ENCODE measurements around the gene NOL4L.

The NOL4L gene

DNA sequence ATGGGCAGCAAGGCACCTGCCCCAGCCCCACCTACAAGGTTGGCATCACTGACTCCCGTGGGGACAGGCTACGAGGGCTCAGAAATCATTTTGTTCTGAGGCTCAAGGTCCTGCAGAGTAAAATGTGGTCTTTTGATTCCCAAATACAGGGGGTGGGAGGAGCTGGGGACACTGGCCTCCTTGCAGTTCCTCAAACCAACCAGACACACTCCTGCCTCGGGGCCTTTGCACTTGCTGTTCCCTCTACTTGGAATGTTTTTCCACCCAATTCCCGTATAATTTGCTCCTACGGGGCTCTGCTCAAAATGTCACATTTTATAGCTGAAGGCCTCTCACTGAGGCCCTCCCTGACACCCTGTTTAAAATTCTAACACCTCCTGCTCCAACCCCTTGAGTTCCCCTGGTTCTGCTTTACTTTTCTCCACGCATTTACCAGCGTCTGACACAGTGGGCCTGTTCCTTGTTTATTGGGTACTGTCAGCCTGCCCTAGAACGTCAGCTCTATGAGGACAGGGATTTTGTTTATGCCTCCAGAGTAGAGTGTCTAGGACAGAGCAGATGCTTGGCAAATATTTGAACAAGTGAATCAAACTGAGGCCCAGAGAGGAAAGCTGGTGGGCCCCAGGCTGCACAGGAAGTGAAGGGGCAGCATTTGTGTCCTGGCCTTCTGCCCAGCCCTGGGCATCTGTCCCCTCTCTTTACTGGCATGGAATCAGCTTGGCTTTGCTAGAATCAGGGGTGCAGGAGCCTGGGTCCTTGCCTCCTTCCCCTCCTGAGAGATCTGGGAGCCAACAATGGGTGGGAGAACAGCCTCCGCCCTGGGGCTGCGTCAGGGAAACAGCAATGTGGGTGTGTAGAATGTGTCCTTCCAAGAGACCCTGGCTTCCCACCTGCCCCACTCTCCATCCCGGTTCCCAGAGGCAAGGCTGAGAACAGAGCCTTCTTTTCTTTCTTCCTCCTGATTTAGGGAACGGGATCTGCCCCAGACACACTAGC is 18.5 kb downstream of the NOL4L start:
- no peak overlapping the region for H2AFZ ChIP-seq (ENCODE audit: low read length)
- H3K9ac ChIP-seq (ENCODE audit: low read length), result no peak overlapping the region
- no peaks in the 10 kb centered on the region for H4K20me1 ChIP-seq (ENCODE audit: insufficient read depth, low read length)
- H3F3A ChIP-seq (ENCODE audit: insufficient read depth, low read length), result no peaks in the 10 kb centered on the region
- no peaks in the 10 kb centered on the region for H3K9me3 ChIP-seq (ENCODE audit: low read length)
- H3K36me3 ChIP-seq (ENCODE audit: insufficient read depth, low read length), result no peaks in the 10 kb centered on the region
- TF ChIP-seq, protein P1, sequence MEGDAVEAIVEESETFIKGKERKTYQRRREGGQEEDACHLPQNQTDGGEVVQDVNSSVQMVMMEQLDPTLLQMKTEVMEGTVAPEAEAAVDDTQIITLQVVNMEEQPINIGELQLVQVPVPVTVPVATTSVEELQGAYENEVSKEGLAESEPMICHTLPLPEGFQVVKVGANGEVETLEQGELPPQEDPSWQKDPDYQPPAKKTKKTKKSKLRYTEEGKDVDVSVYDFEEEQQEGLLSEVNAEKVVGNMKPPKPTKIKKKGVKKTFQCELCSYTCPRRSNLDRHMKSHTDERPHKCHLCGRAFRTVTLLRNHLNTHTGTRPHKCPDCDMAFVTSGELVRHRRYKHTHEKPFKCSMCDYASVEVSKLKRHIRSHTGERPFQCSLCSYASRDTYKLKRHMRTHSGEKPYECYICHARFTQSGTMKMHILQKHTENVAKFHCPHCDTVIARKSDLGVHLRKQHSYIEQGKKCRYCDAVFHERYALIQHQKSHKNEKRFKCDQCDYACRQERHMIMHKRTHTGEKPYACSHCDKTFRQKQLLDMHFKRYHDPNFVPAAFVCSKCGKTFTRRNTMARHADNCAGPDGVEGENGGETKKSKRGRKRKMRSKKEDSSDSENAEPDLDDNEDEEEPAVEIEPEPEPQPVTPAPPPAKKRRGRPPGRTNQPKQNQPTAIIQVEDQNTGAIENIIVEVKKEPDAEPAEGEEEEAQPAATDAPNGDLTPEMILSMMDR (IDR thresholded peaks at IDR 0.05; ENCODE audit: low read length), result no peak
- no peak for TF ChIP-seq EZH2 (IDR thresholded peaks at IDR 0.05; ENCODE audit: borderline replicate concordance, low read length)
- H3K27me3 ChIP-seq (ENCODE audit: insufficient read depth, low read length), result no peaks in the 10 kb centered on the region; the same call in 1 of the 2 replicates
- no peak overlapping the region for H3K4me2 ChIP-seq (ENCODE audit: low read length)
- no peak overlapping the region for H3K27ac ChIP-seq (ENCODE audit: low read depth, low read length, poor library complexity, severe bottlenecking)
- no peak overlapping the region for H3K4me3 ChIP-seq (ENCODE audit: low read depth, low read length, poor library complexity, severe bottlenecking)
- no peaks in the 10 kb centered on the region for H3K4me1 ChIP-seq (ENCODE audit: insufficient read depth, low read length, severe bottlenecking)
- H3K9me2 ChIP-seq (ENCODE audit: low read depth, low read length), result no peaks in the 10 kb centered on the region
- H3K79me2 ChIP-seq (ENCODE audit: insufficient read depth, low read length), result no peaks in the 10 kb centered on the region

DNA sequence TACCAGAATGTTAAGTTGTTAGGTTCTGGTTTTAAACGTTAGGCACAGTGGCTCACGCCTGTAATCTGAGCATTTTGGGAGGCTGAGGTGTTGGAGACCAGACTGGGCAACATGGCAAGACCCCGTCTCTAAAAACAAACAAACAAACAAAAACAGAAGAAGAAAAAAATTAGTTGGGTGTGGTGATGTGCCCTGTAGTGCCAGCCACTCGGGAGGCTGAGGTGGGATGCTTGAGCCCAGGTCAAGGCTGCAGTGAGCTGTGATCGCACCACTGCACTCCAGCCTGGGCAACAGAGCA is 19.4 kb downstream of the NOL4L start:
- TF ChIP-seq, protein P1 (IDR thresholded peaks at IDR 0.05; ENCODE audit: low read length), result no peak
- TF ChIP-seq EZH2 (IDR thresholded peaks at IDR 0.05; ENCODE audit: borderline replicate concordance, low read length), result no peak
- Histone ChIP-seq H3K4me2 (ENCODE audit: low read length) (no peak overlapping the region), H3K79me2 (ENCODE audit: insufficient read depth, low read length) (no peaks in the 10 kb centered on the region), H3K9ac (ENCODE audit: low read length) (no peak overlapping the region), H3K4me1 (ENCODE audit: insufficient read depth, low read length, severe bottlenecking) (no peaks in the 10 kb centered on the region), H3F3A (ENCODE audit: insufficient read depth, low read length) (no peaks in the 10 kb centered on the region), H3K27ac (ENCODE audit: low read depth, low read length, poor library complexity, severe bottlenecking) (no peak overlapping the region), H3K9me3 (ENCODE audit: low read length) (no peaks in the 10 kb centered on the region), H3K9me2 (ENCODE audit: low read depth, low read length) (no peaks in the 10 kb centered on the region), H3K36me3 (ENCODE audit: insufficient read depth, low read length) (no peaks in the 10 kb centered on the region), H3K4me3 (ENCODE audit: low read depth, low read length, poor library complexity, severe bottlenecking) (no peak overlapping the region), H3K27me3 (ENCODE audit: insufficient read depth, low read length) (no peaks in the 10 kb centered on the region; the same call in 1 of the 2 replicates), H2AFZ (ENCODE audit: low read length) (no peak overlapping the region), H4K20me1 (ENCODE audit: insufficient read depth, low read length) (no peaks in the 10 kb centered on the region)

DNA sequence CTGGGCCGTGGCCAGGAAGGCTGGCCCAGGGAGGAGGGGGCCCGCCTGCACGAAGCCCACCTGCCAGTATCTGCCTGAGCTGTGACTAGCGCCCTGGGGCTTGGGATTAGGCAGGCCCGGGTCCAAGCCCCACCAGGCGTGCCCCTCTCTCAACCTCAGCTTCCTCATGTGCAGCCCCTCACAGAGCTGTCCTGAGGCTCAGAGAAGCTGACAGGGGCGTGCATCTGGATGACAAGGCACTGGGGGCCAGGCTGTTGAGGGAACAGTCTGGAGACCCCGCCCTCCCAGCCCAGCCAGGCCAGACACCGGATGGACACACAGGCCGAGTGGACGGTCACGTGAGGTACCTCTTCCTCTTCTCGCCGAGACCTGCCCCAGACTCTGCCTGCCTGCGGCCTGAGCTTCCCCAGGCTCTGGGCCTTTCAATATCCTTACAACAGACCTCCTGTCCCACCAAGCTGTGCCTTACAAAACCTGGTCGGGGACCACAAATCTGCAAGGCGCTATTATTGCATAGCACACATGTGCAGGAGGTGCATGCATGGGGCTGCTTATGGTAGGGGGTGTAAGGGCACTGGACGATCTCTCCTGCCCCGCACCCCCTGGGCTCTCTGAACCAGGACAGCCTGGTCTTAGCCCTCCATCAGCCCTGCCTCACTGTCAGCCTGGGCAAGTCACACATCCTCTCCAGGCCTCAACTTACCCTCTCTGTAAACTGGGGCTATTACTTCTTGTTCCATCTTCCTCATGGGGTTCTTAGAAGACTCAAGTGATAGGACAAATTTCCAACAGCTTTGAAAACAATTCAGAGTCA is 20.0 kb downstream of the NOL4L start:
- no peaks in the 10 kb centered on the region for H3K36me3 ChIP-seq (ENCODE audit: insufficient read depth, low read length)
- no peak for TF ChIP-seq EZH2 (IDR thresholded peaks at IDR 0.05; ENCODE audit: borderline replicate concordance, low read length)
- TF ChIP-seq, protein P1 (IDR thresholded peaks at IDR 0.05; ENCODE audit: low read length), result no peak
- no peaks in the 10 kb centered on the region for H3K79me2 ChIP-seq (ENCODE audit: insufficient read depth, low read length)

More for the DNA sequence above, 20.0 kb downstream of the NOL4L start:
- Histone ChIP-seq H3K9me3 (ENCODE audit: low read length) (no peaks in the 10 kb centered on the region), H3K27me3 (ENCODE audit: insufficient read depth, low read length) (no peaks in the 10 kb centered on the region; the same call in 1 of the 2 replicates), H3F3A (ENCODE audit: insufficient read depth, low read length) (no peaks in the 10 kb centered on the region), H3K9ac (ENCODE audit: low read length) (no peak overlapping the region), H3K4me2 (ENCODE audit: low read length) (no peak overlapping the region), H4K20me1 (ENCODE audit: insufficient read depth, low read length) (no peaks in the 10 kb centered on the region), H3K4me3 (ENCODE audit: low read depth, low read length, poor library complexity, severe bottlenecking) (no peak overlapping the region), H2AFZ (ENCODE audit: low read length) (no peak overlapping the region), H3K4me1 (ENCODE audit: insufficient read depth, low read length, severe bottlenecking) (no peaks in the 10 kb centered on the region), H3K9me2 (ENCODE audit: low read depth, low read length) (no peaks in the 10 kb centered on the region), H3K27ac (ENCODE audit: low read depth, low read length, poor library complexity, severe bottlenecking) (no peak overlapping the region)
